CMK (cell line): ENCODE results near the gene IMPDH1.

Source experiments
- DNase-seq: peaks from one replicate; pipeline ENCODE4 v3.0.0-alpha.2; 2010; ENCODE audit warnings: low read depth

IMPDH1 gene

GRCh38 chr7:128405471-128406313 is 4.1 kb downstream of the IMPDH1 start:
- DNase-seq, result no peak

GRCh38 chr7:128404886-128405470 is 4.8 kb downstream of the IMPDH1 start:
- no peak for DNase-seq

- no peak for DNase-seq
Measured at GRCh38 chr7:128404143-128404681, 5.6 kb downstream of the IMPDH1 start.

GRCh38 chr7:128403676-128404075 is 6.1 kb downstream of the IMPDH1 start:
- no peak for DNase-seq

- no peak for DNase-seq
Measured at GRCh38 chr7:128402356-128402755, 7.4 kb downstream of the IMPDH1 start.

GRCh38 chr7:128400566-128400965 is 9.2 kb downstream of the IMPDH1 start:
- no peak for DNase-seq

GRCh38 chr7:128399991-128400390 is 9.8 kb downstream of the IMPDH1 start:
- DNase-seq, result no peak

- no peak for DNase-seq
Measured at GRCh38 chr7:128398841-128399135, 11.0 kb downstream of the IMPDH1 start.

- DNase-seq, result no peak
Measured at GRCh38 chr7:128398016-128398840, 11.6 kb downstream of the IMPDH1 start.

GRCh38 chr7:128396357-128396756 is 13.4 kb downstream of the IMPDH1 start:
- DNase-seq, result no peak

GRCh38 chr7:128395748-128396147 is 14.0 kb downstream of the IMPDH1 start:
- no peak for DNase-seq

GRCh38 chr7:128394904-128395496 is 14.8 kb downstream of the IMPDH1 start:
- no peak for DNase-seq

- DNase-seq, result no peak
Measured at GRCh38 chr7:128393526-128394330, 16.1 kb downstream of the IMPDH1 start.

- DNase-seq, result no peak
Measured at GRCh38 chr7:128392446-128393327, 17.1 kb downstream of the IMPDH1 start.

GRCh38 chr7:128391805-128392204 is 18.0 kb downstream of the IMPDH1 start:
- DNase-seq, result no peak

GRCh38 chr7:128390871-128391565 is 18.8 kb downstream of the IMPDH1 start:
- no peak for DNase-seq

- no peak for DNase-seq
Measured at GRCh38 chr7:128389618-128390329, 20.0 kb downstream of the IMPDH1 start.

GRCh38 chr7:128389085-128389617 is 20.6 kb downstream of the IMPDH1 start:
- DNase-seq, result no peak

GRCh38 chr7:128388145-128388485 is 21.7 kb downstream of the IMPDH1 start:
- no peak for DNase-seq
